HCT116 (cell line): ENCODE measurements around the gene DGKB. TPM values are rescaled to one million over a fixed set of nuclear protein-coding genes. Genes with fewer than 3 reads are reported as not detected.

Source experiments
- ATAC-seq: fragments of 200-7000 bp; cut with Tn5 transposase; 2 replicates; pipeline ENCODE4 v1.9.1; 2020; ENCODE audit warnings: mild to moderate bottlenecking, moderate library complexity
- BruUV-seq: library from RNA; stranded (reverse); fragments of 400-500 nt; replicated peaks from 2 replicates; lab custom pipeline; 2021; lab: Mats Ljungman, UMichigan
- CTCF ChIA-PET: fragments of 300-600 bp; sonication (Branson Sonifier 250); formaldehyde crosslinking; loops from one replicate; lab custom pipeline; 2021; ENCODE audit warnings: antibody characterized with exemption; lab: Charles Lee
- POLR2A ChIA-PET: fragments of 300-600, 350-600 bp; sonication (Branson Sonifier 250); formaldehyde crosslinking; loops from one replicate; lab custom pipeline; 2021; ENCODE audit warnings: antibody characterized with exemption; lab: Charles Lee
- RAD21 ChIA-PET, 2 experiments: fragments of 300-600 bp; sonication (Branson Sonifier 250); formaldehyde crosslinking; loops; one replicate each; lab custom pipeline; 2023; ENCODE audit warnings: low total read pairs in 2 of 2; ENCODE audit not compliant: uncharacterized antibody in 2 of 2, unreplicated experiment in 2 of 2, low non-redundant PET in 1 of 2; lab: Charles Lee
- DNase-seq: peaks from one replicate; pipeline ENCODE4 v3.0.0-alpha.2; 2010; ENCODE audit warnings: low read depth, low spot score
- H2AFZ ChIP-seq: fragments of 200-600 bp; shearing (Covaris generic), sonication (generic); 2 replicates; pipeline ENCODE4 v1.6.1; 2017; ENCODE audit warnings: low read depth, mixed run types, mixed read lengths, antibody characterized with exemption, low read length; ENCODE audit not compliant: poor library complexity, severe bottlenecking
- H3K27ac ChIP-seq: 2 replicates; pipeline ENCODE4 v1.5.1; 2012; ENCODE audit warnings: low read depth, low read length
- H3K27me3 ChIP-seq: fragments of 200-600 bp; sonication (generic); 2 replicates; pipeline ENCODE4 v1.6.1; 2016; ENCODE audit warnings: mixed run types, low read length, mixed read lengths; ENCODE audit not compliant: insufficient read depth
- H3K36me3 ChIP-seq, 2 experiments: fragments of 200-500 bp in 1 of 2; fragments of 200-600 bp in 1 of 2; sonication (Bioruptor generic) in 1 of 2; sonication (generic) in 1 of 2; 2 replicates each; pipeline versions ENCODE4 v1.5.1 to v1.6.1; 2014 to 2016; ENCODE audit warnings: low read length in 2 of 2, inconsistent platforms in 1 of 2, mixed read lengths in 1 of 2, mixed run types in 1 of 2; ENCODE audit not compliant: insufficient read depth in 2 of 2, control insufficient read depth in 1 of 2
- H3K4me1 ChIP-seq, 2 experiments: fragments of 200-600 bp in 1 of 2; sonication (generic) in 1 of 2; 2 replicates each; pipeline versions ENCODE4 v1.5.1 to v1.6.1; 2012 to 2017; ENCODE audit warnings: low read length in 2 of 2, inconsistent platforms in 1 of 2, mild to moderate bottlenecking in 1 of 2, mixed read lengths in 1 of 2, mixed run types in 1 of 2, moderate library complexity in 1 of 2; ENCODE audit not compliant: insufficient read depth in 2 of 2, control insufficient read depth in 1 of 2
- H3K4me2 ChIP-seq: fragments of 200-600 bp; sonication (generic); 2 replicates; pipeline ENCODE4 v1.6.1; 2017; ENCODE audit warnings: mixed run types, low read length, mixed read lengths
- H3K4me3 ChIP-seq, 2 experiments: fragments of 200-600 bp in 1 of 2; sonication (generic) in 1 of 2; replicated peaks in 1 of 2; 2 replicates each; pipeline ENCODE4 v1.5.1; 2011 to 2016; ENCODE audit warnings: low read length in 2 of 2, control low read depth in 1 of 2, low read depth in 1 of 2, mild to moderate bottlenecking in 1 of 2, mixed read lengths in 1 of 2, mixed run types in 1 of 2
- H3K79me2 ChIP-seq: fragments of 200-600 bp; sonication (generic); 2 replicates; pipeline ENCODE4 v1.6.1; 2017; ENCODE audit warnings: mild to moderate bottlenecking, mixed run types, low read length, moderate library complexity, mixed read lengths; ENCODE audit not compliant: insufficient read depth
- H3K9ac ChIP-seq: fragments of 200-600 bp; sonication (generic); 2 replicates; pipeline ENCODE4 v1.6.1; 2016; ENCODE audit warnings: low read length, mixed read lengths
- H3K9me2 ChIP-seq: fragments of 200-600 bp; sonication (generic), shearing (Covaris generic); 2 replicates; pipeline ENCODE4 v1.6.1; 2017; ENCODE audit warnings: mixed run types, mild to moderate bottlenecking, moderate library complexity; ENCODE audit not compliant: insufficient read depth
- H3K9me3 ChIP-seq, 2 experiments: fragments of 200-500 bp in 1 of 2; fragments of 200-600 bp in 1 of 2; sonication (Bioruptor generic) in 1 of 2; sonication (generic) in 1 of 2; 2 replicates each; pipeline ENCODE4 v1.6.1; 2014 to 2017; ENCODE audit warnings: low read length in 2 of 2, mixed read lengths in 2 of 2, inconsistent platforms in 1 of 2, low read depth in 1 of 2, mild to moderate bottlenecking in 1 of 2, mixed run types in 1 of 2, moderate library complexity in 1 of 2; ENCODE audit not compliant: control insufficient read depth in 1 of 2, insufficient read depth in 1 of 2
- H4K20me1 ChIP-seq: fragments of 200-600 bp; sonication (generic), shearing (Covaris generic); 2 replicates; pipeline ENCODE4 v1.6.1; 2017; ENCODE audit warnings: mixed run types, mild to moderate bottlenecking, moderate library complexity; ENCODE audit not compliant: insufficient read depth
- CBX3 ChIP-seq: IDR thresholded peaks from 2 replicates; pipeline ENCODE4 v1.6.1; 2012; ENCODE audit warnings: low read depth
- CEBPB ChIP-seq: IDR thresholded peaks from 2 replicates; pipeline ENCODE4 v1.6.1; 2012; ENCODE audit warnings: low read depth
- ELF1 ChIP-seq: IDR thresholded peaks from 2 replicates; pipeline ENCODE4 v1.6.1; 2012; ENCODE audit warnings: low read depth, borderline replicate concordance
- FOSL1 ChIP-seq: IDR thresholded peaks from 2 replicates; pipeline ENCODE4 v1.6.1; 2012; ENCODE audit warnings: low read depth
- JUND ChIP-seq: IDR thresholded peaks from 2 replicates; pipeline ENCODE4 v1.6.1; 2012
- POLR2A ChIP-seq: IDR thresholded peaks from 2 replicates; pipeline ENCODE4 v1.7.0; 2011; ENCODE audit warnings: borderline replicate concordance; ENCODE audit not compliant: insufficient read depth, insufficient read length; ENCODE audit errors: extremely low read depth
- POLR2AphosphoS5 ChIP-seq: IDR thresholded peaks from 2 replicates; pipeline ENCODE4 v1.6.1; 2011; ENCODE audit warnings: mild to moderate bottlenecking, low read depth, low read length, moderate library complexity
- RAD21 ChIP-seq: IDR thresholded peaks from 2 replicates; pipeline ENCODE4 v1.6.1; 2012; ENCODE audit warnings: low read depth, mild to moderate bottlenecking
- REST ChIP-seq: IDR thresholded peaks from 2 replicates; pipeline ENCODE4 v1.6.1; 2012; ENCODE audit warnings: low read depth
- TCF7L2 ChIP-seq: IDR thresholded peaks from 2 replicates; pipeline ENCODE4 v1.7.0; 2011; ENCODE audit warnings: borderline replicate concordance, inconsistent platforms; ENCODE audit not compliant: insufficient read depth, insufficient read length; ENCODE audit errors: extremely low read depth
- YY1 ChIP-seq: IDR thresholded peaks from 2 replicates; pipeline ENCODE4 v1.6.1; 2011; ENCODE audit warnings: low read length, low read depth, moderate library complexity, mild to moderate bottlenecking; ENCODE audit not compliant: insufficient replicate concordance; ENCODE audit errors: extremely low read depth
- ZNF274 ChIP-seq: fragments of 200-500 bp; sonication (Bioruptor generic); IDR thresholded peaks from 2 replicates; pipeline ENCODE4 v1.6.1; 2014; ENCODE audit warnings: mild to moderate bottlenecking, low read depth, low read length, inconsistent platforms
- intact Hi-C: fragments of 100-400 bp; cut with micrococcal nuclease; formaldehyde crosslinking; loops from 2 replicates; pipeline ENCODE4 v1.10.0; 2022
- total RNA-seq: library from RNA; stranded (reverse); gene quantifications from one replicate; pipeline ENCODE4 v1.2.1, GENCODE V29; 2021; ENCODE audit not compliant: unreplicated experiment

The DGKB gene
- total RNA-seq, 1 experiment from 2014 or later, result 0.05 TPM

DNA sequence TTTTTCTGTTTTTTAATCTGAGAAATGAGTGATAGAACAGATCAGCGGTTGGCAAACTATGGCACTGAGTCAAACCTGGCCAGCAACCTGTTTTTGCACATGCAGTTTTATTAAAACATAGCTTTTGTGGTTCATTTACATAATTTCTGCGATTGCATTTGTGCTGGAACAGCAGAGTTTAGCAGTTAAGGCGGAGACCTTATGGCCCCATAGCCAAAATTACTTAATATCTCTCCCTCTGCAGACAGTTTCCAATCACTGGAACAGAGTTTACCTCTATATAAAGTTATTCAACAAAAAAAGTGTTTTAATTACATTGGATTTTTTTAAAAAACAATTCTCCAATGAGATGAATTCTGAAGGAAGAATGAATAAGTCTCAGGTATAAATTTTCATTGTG lies 212.1 kb downstream of the DGKB start:
- Histone ChIP-seq H3K9me2 (no peaks in the 10 kb centered on the region), H3K79me2 (no peaks in the 10 kb centered on the region), H4K20me1 (no peaks in the 10 kb centered on the region), H3K4me3 (no peak overlapping the region), H3K4me2 (no peak overlapping the region), H3K36me3 (no peaks in the 10 kb centered on the region), H3K9ac (no peak overlapping the region), H2AFZ (no peak overlapping the region), H3K27me3 (no peaks in the 10 kb centered on the region), H3K9me3 (no peaks in the 10 kb centered on the region), H3K27ac (no peak overlapping the region), H3K4me1 (no peaks in the 10 kb centered on the region)
- RAD21 ChIA-PET, result no interaction called here
- intact Hi-C loops, result loop anchor here (10.0 kb wide), 1 partner anchor 1166 kb away; no protein-coding TSS in a partner anchor
- ATAC-seq, result no peak
- no peak for DNase-seq
- POLR2A ChIA-PET, result no interaction called here
- TF ChIP-seq CEBPB (no peak), JUND (no peak), TCF7L2 (no peak), REST (no peak)
- BruUV-seq, result no TSS peak
- CTCF ChIA-PET, result interaction anchor here (1.1 to 2.3 kb wide), 3 partner anchors 1381 to 1409 kb away, joined by 3 to 13 read pairs (median 4); no protein-coding TSS in a partner anchor

GRCh38 chr7:14690075-14690474 lies 212.5 kb downstream of the DGKB start:
- TF ChIP-seq POLR2AphosphoS5 (no peak), YY1 (no peak), POLR2A (no peak), CBX3 (no peak), FOSL1 (no peak), TCF7L2 (no peak), REST (no peak), ELF1 (no peak), RAD21 (no peak), JUND (no peak), ZNF274 (no peak)
- no peaks in the 10 kb centered on the region for H3K9me3 ChIP-seq
- H3K36me3 ChIP-seq, result no peaks in the 10 kb centered on the region
- no TSS peak for BruUV-seq
- H3K27me3 ChIP-seq, result no peaks in the 10 kb centered on the region
- no peaks in the 10 kb centered on the region for H3K4me1 ChIP-seq
- no peak overlapping the region for H3K9ac ChIP-seq
- ATAC-seq, result no peak
- no peaks in the 10 kb centered on the region for H4K20me1 ChIP-seq
- ChIA-PET CTCF (interaction anchor here (2.3 kb wide), 1 partner anchor 1408 kb away, joined by 13 read pairs; no protein-coding TSS in a partner anchor), POLR2A (no interaction called here), RAD21 (no interaction called here)
- H3K9me2 ChIP-seq, result no peaks in the 10 kb centered on the region
- no peak overlapping the region for H3K4me2 ChIP-seq
- intact Hi-C loops, result loop anchor here (10.0 kb wide), 1 partner anchor 1165 kb away; no protein-coding TSS in a partner anchor
- no peak overlapping the region for H3K4me3 ChIP-seq
- H3K27ac ChIP-seq, result no peak overlapping the region
- DNase-seq, result no peak
- no peak overlapping the region for H2AFZ ChIP-seq
- no peaks in the 10 kb centered on the region for H3K79me2 ChIP-seq
